H9 (cell line): Measurements from ENCODE around the gene NEGR1. TPM values are rescaled to one million over a fixed set of nuclear protein-coding genes. Genes with fewer than 3 reads are reported as not detected.

Experiments used
- DNase-seq: peaks from one replicate; pipeline ENCODE4 v3.0.0-alpha.2; 2017
- H2AFZ ChIP-seq: one replicate; pipeline ENCODE4 v1.6.1; 2013; ENCODE audit warnings: mild to moderate bottlenecking, low read length, control low read depth, moderate library complexity
- H2AK5ac ChIP-seq: 2 replicates; pipeline ENCODE4 v1.6.1; 2013; ENCODE audit warnings: low read length, control low read depth, mixed read lengths; ENCODE audit not compliant: insufficient read length
- H2BK120ac ChIP-seq: one replicate; pipeline ENCODE4 v1.6.1; 2013; ENCODE audit warnings: low read depth, mild to moderate bottlenecking, low read length, control low read depth, inconsistent platforms; ENCODE audit not compliant: poor library complexity, severe bottlenecking
- H2BK12ac ChIP-seq: 2 replicates; pipeline ENCODE4 v1.6.1; 2013; ENCODE audit warnings: low read length, control low read depth, mixed read lengths, low read depth; ENCODE audit not compliant: insufficient read length
- H2BK15ac ChIP-seq: 2 replicates; pipeline ENCODE4 v1.6.1; 2013; ENCODE audit warnings: low read depth, low read length, control low read depth
- H2BK20ac ChIP-seq: one replicate; pipeline ENCODE4 v1.6.1; 2013; ENCODE audit warnings: low read depth, mild to moderate bottlenecking, low read length, control low read depth, inconsistent platforms; ENCODE audit not compliant: poor library complexity, severe bottlenecking
- H2BK5ac ChIP-seq: 2 replicates; pipeline ENCODE4 v1.6.1; 2013; ENCODE audit warnings: low read length, control low read depth, mixed read lengths; ENCODE audit not compliant: insufficient read length
- H3K14ac ChIP-seq: 2 replicates; pipeline ENCODE4 v1.6.1; 2013; ENCODE audit warnings: low read length, control low read depth; ENCODE audit not compliant: insufficient read depth
- H3K18ac ChIP-seq: 2 replicates; pipeline ENCODE4 v1.6.1; 2013; ENCODE audit warnings: low read depth, mild to moderate bottlenecking, mixed read lengths, low read length, control low read depth; ENCODE audit not compliant: insufficient read length
- H3K23ac ChIP-seq: 2 replicates; pipeline ENCODE4 v1.6.1; 2013; ENCODE audit warnings: low read length, control low read depth, mixed read lengths, low read depth; ENCODE audit not compliant: insufficient read length
- H3K23me2 ChIP-seq: 2 replicates; pipeline ENCODE4 v1.6.1; 2013; ENCODE audit warnings: low read depth, mild to moderate bottlenecking, mixed read lengths, low read length, control low read depth; ENCODE audit not compliant: insufficient read length, poor library complexity, severe bottlenecking
- H3K27ac ChIP-seq: 2 replicates; pipeline ENCODE4 v1.5.1; 2013; ENCODE audit warnings: low read length, control low read depth, mixed read lengths, low read depth; ENCODE audit not compliant: insufficient read length
- H3K27me3 ChIP-seq: 2 replicates; pipeline ENCODE4 v1.6.1; 2013; ENCODE audit warnings: low read length, control low read depth, inconsistent platforms; ENCODE audit not compliant: insufficient read depth
- H3K4ac ChIP-seq: 2 replicates; pipeline ENCODE4 v1.6.1; 2013; ENCODE audit warnings: low read depth, mild to moderate bottlenecking, control low read depth, inconsistent platforms, low read length, moderate library complexity
- H3K4me1 ChIP-seq: 2 replicates; pipeline ENCODE4 v1.6.1; 2013; ENCODE audit warnings: low read length, control low read depth, inconsistent platforms; ENCODE audit not compliant: insufficient read depth
- H3K4me2 ChIP-seq: 2 replicates; pipeline ENCODE4 v1.6.1; 2013; ENCODE audit warnings: low read length, control low read depth, mixed read lengths; ENCODE audit not compliant: insufficient read length, insufficient read depth
- H3K56ac ChIP-seq: 2 replicates; pipeline ENCODE4 v1.6.1; 2013; ENCODE audit warnings: low read depth, mild to moderate bottlenecking, mixed read lengths, low read length, control low read depth; ENCODE audit not compliant: insufficient read length
- H3K79me1 ChIP-seq: 2 replicates; pipeline ENCODE4 v1.6.1; 2013; ENCODE audit warnings: low read depth, mild to moderate bottlenecking, moderate library complexity, low read length, control low read depth, inconsistent platforms; ENCODE audit not compliant: insufficient read depth, poor library complexity, severe bottlenecking
- H3K79me2 ChIP-seq: 2 replicates; pipeline ENCODE4 v1.6.1; 2013; ENCODE audit warnings: low read length, control low read depth, inconsistent platforms; ENCODE audit not compliant: insufficient read depth
- H3K9ac ChIP-seq: 2 replicates; pipeline ENCODE4 v1.6.1; 2013; ENCODE audit warnings: low read length, control low read depth, mixed read lengths; ENCODE audit not compliant: insufficient read length; ENCODE audit errors: extremely low read depth
- H3K9me3 ChIP-seq: one replicate; pipeline ENCODE4 v1.6.1; 2013; ENCODE audit warnings: low read depth, low read length, inconsistent platforms; ENCODE audit not compliant: control insufficient read depth
- H3T11ph ChIP-seq: one replicate; pipeline ENCODE4 v1.6.1; 2013; ENCODE audit warnings: mild to moderate bottlenecking, low read length, control low read depth, inconsistent platforms
- H4K20me1 ChIP-seq: one replicate; pipeline ENCODE4 v1.6.1; 2013; ENCODE audit not compliant: control insufficient read depth, insufficient read length, insufficient read depth
- H4K5ac ChIP-seq: 2 replicates; pipeline ENCODE4 v1.6.1; 2013; ENCODE audit warnings: low read depth, mild to moderate bottlenecking, mixed read lengths, low read length, control low read depth; ENCODE audit not compliant: insufficient read length
- H4K8ac ChIP-seq: replicated peaks from 2 replicates; pipeline ENCODE4 v1.6.1; 2013; ENCODE audit warnings: low read length, control low read depth, mixed read lengths, low read depth; ENCODE audit not compliant: insufficient read length
- H4K91ac ChIP-seq: 2 replicates; pipeline ENCODE4 v1.6.1; 2013; ENCODE audit warnings: low read depth, mild to moderate bottlenecking, moderate library complexity, mixed read lengths, low read length, control low read depth; ENCODE audit not compliant: insufficient read length
- H3K27ac Mint-ChIP-seq, 3 experiments: 2 replicates in 2 of 3; 3 replicates in 1 of 3; pipeline ENCODE4 v1.8.0; 2020 to 2021; ENCODE audit warnings: mixed read lengths in 3 of 3, mild to moderate bottlenecking in 1 of 3, moderate library complexity in 1 of 3
- H3K27me3 Mint-ChIP-seq: 2 replicates; pipeline ENCODE4 v1.8.0; 2021; ENCODE audit warnings: low read depth, mild to moderate bottlenecking, moderate library complexity, mixed read lengths
- H3K36me3 Mint-ChIP-seq, 3 experiments: 2 replicates in 2 of 3; 3 replicates in 1 of 3; pipeline ENCODE4 v1.8.0; 2020 to 2021; ENCODE audit warnings: low read depth in 3 of 3, mixed read lengths in 3 of 3; ENCODE audit not compliant: insufficient read depth in 1 of 3
- H3K4me1 Mint-ChIP-seq, 2 experiments: 2 replicates each; pipeline ENCODE4 v1.8.0; 2020; ENCODE audit warnings: mixed read lengths in 2 of 2
- H3K4me3 Mint-ChIP-seq, 2 experiments: 2 replicates in 1 of 2; 3 replicates in 1 of 2; pipeline ENCODE4 v1.8.0; 2020 to 2021; ENCODE audit warnings: mild to moderate bottlenecking in 2 of 2, mixed read lengths in 2 of 2, moderate library complexity in 1 of 2
- H3K9me3 Mint-ChIP-seq, 2 experiments: 2 replicates in 1 of 2; 3 replicates in 1 of 2; pipeline ENCODE4 v1.8.0; 2020; ENCODE audit warnings: mild to moderate bottlenecking in 2 of 2, mixed read lengths in 2 of 2, moderate library complexity in 1 of 2
- WGBS: extraction: QIAGEN DNeasy Blood & Tissue Kit; methylation state at CpG from one replicate; pipeline ENCODE4 v1.1.7; 2013; ENCODE audit warnings: missing lambda C conversion rate, low lambda C conversion rate, mixed read lengths; ENCODE audit not compliant: insufficient read length; ENCODE audit errors: extremely low coverage; 5-methylcytosine and 5-hydroxymethylcytosine counted together
- total RNA-seq: library from RNA; stranded (reverse); gene quantifications from 2 replicates; pipeline ENCODE4 v1.2.1, GENCODE V29; 2021
- TF ChIP-seq, protein P1 (sequence below): fragments of 200-600 bp; sonication (generic); conservative IDR thresholded peaks from 3 replicates; pipeline ENCODE4 v1.8.0; 2021; ENCODE audit warnings: antibody characterized with exemption, mild to moderate bottlenecking

The NEGR1 gene
- total RNA-seq, 1 experiment from 2014 or later, result 0.13 TPM

DNA sequence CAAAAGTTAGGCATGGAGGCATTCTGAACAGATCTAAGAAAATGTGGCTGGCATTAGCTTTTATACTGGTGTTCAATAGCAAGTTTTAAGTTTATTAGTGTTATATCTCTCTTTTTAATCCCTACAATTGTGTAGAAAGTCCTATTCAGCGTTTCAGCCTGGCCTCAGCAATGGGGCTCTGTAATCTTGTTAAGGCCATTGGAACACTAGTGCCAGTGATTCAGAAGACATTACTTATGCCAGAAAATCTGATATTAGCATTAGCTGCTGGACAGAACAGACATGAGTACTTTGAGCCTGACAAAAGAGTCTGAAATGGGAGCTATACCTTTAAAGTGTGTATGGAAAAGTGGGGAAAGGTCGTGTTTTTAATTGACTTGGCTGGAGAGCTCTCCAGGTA, 167.0 kb downstream of the NEGR1 start:
- no peak for DNase-seq
- Histone ChIP-seq H4K8ac (no peak overlapping the region), H3K9ac (no peak overlapping the region), H4K20me1 (no peaks in the 10 kb centered on the region), H3K27ac (no peak overlapping the region), H3K4me1 (no peaks in the 10 kb centered on the region), H2BK20ac (no peak overlapping the region), H3K14ac (no peak overlapping the region), H2BK12ac (no peak overlapping the region), H3K4ac (no peak overlapping the region), H2BK120ac (no peak overlapping the region), H2AFZ (no peak overlapping the region), H2AK5ac (no peak overlapping the region), H3K79me2 (no peaks in the 10 kb centered on the region), H4K91ac (no peak overlapping the region), H3K56ac (no peak overlapping the region), H3K23ac (no peak overlapping the region), H3K18ac (no peak overlapping the region), H3K79me1 (no peaks in the 10 kb centered on the region), H3K9me3 (no peaks in the 10 kb centered on the region), H3K23me2 (no peaks in the 10 kb centered on the region), H4K5ac (no peak overlapping the region), H2BK5ac (no peak overlapping the region), H3T11ph (no peak overlapping the region), H3K4me2 (no peak overlapping the region), H3K27me3 (no peaks in the 10 kb centered on the region), H2BK15ac (no peak overlapping the region)
- Mint-ChIP-seq H3K27ac (no peak overlapping the region), H3K36me3 (no peaks in the 10 kb centered on the region), H3K9me3 (no peaks in the 10 kb centered on the region), H3K4me3 (no peak overlapping the region), H3K27me3 (no peaks in the 10 kb centered on the region), H3K4me1 (no peaks in the 10 kb centered on the region)
- WGBS, result no CpG with 5 or more reads among the region's 2 CpGs
- TF ChIP-seq, protein P1, sequence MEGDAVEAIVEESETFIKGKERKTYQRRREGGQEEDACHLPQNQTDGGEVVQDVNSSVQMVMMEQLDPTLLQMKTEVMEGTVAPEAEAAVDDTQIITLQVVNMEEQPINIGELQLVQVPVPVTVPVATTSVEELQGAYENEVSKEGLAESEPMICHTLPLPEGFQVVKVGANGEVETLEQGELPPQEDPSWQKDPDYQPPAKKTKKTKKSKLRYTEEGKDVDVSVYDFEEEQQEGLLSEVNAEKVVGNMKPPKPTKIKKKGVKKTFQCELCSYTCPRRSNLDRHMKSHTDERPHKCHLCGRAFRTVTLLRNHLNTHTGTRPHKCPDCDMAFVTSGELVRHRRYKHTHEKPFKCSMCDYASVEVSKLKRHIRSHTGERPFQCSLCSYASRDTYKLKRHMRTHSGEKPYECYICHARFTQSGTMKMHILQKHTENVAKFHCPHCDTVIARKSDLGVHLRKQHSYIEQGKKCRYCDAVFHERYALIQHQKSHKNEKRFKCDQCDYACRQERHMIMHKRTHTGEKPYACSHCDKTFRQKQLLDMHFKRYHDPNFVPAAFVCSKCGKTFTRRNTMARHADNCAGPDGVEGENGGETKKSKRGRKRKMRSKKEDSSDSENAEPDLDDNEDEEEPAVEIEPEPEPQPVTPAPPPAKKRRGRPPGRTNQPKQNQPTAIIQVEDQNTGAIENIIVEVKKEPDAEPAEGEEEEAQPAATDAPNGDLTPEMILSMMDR, result no peak
